Measurements from ENCODE around the gene MATN4. TPM values are rescaled to one million over a fixed set of nuclear protein-coding genes. Genes with fewer than 3 reads are reported as not detected.

MATN4 gene
- total RNA-seq, 5 donors from 2014 or later (not counting 1 experiment from before 2014, with no cell fraction given): not detected

- Histone ChIP-seq H3K27ac (ENCODE audit: low read length) (no peak overlapping the region), H3K36me3 (ENCODE audit: control insufficient read depth in 2 of 2, extremely low read depth in 1 of 2, insufficient read depth in 1 of 2, low read length in 1 of 2) (no peaks in the 10 kb centered on the region), H3K27me3 (replicated peaks in 1 of 2; ENCODE audit: control insufficient read depth in 2 of 2, extremely low read depth in 1 of 2, insufficient read depth in 2 of 2, low read length in 1 of 2) (peaks cover 2 to 7% of the 10 kb centered on the region in 2 experiments), H3K4me1 (ENCODE audit: control insufficient read depth in 1 of 2, extremely low read depth in 1 of 2, insufficient read depth in 2 of 2, low read length in 2 of 2) (no peaks in the 10 kb centered on the region), H3K4me3 (ENCODE audit: control insufficient read depth in 1 of 2, extremely low read depth in 1 of 2, low read length in 1 of 2) (no peak overlapping the region), H3K9me3 (no peaks in the 10 kb centered on the region)
- H3K9me3 Mint-ChIP-seq: no peaks in the 10 kb centered on the region
- ATAC-seq (replicated peaks in 1 of 4) (no peak), DNase-seq (no peak)
- H3K27ac Mint-ChIP-seq: no peak overlapping the region
- POLR2A ChIA-PET: no interaction called here
- peaks cover 54 to 62% of the 10 kb centered on the region in 2 donors for H3K27me3 Mint-ChIP-seq
- WGBS (ENCODE audit: insufficient coverage): no CpG with 5 or more reads among the region's 3 CpGs
- H3K4me1 Mint-ChIP-seq: no peaks in the 10 kb centered on the region
- H3K4me3 Mint-ChIP-seq: no peak overlapping the region
- H3K36me3 Mint-ChIP-seq: no peaks in the 10 kb centered on the region
- CTCF ChIA-PET: no interaction called here
Measured at GRCh38 chr20:45275338-45275737, 32.8 kb downstream of the MATN4 start.

GRCh38 chr20:45269754-45270270 lies 38.3 kb downstream of the MATN4 start:
- Mint-ChIP-seq H3K9me3 (no peaks in the 10 kb centered on the region), H3K4me1 (no peaks in the 10 kb centered on the region), H3K4me3 (no peak overlapping the region), H3K27ac (no peak overlapping the region), H3K27me3 (peaks cover 39 to 45% of the 10 kb centered on the region in 2 donors), H3K36me3 (no peaks in the 10 kb centered on the region)
- Histone ChIP-seq H3K27me3 (replicated peaks in 1 of 2; ENCODE audit: control insufficient read depth in 2 of 2, extremely low read depth in 1 of 2, insufficient read depth in 2 of 2, low read length in 1 of 2) (peaks cover 2 to 7% of the 10 kb centered on the region in 2 experiments), H3K36me3 (ENCODE audit: control insufficient read depth in 2 of 2, extremely low read depth in 1 of 2, insufficient read depth in 1 of 2, low read length in 1 of 2) (no peaks in the 10 kb centered on the region), H3K27ac (ENCODE audit: low read length) (no peak overlapping the region), H3K4me1 (ENCODE audit: control insufficient read depth in 1 of 2, extremely low read depth in 1 of 2, insufficient read depth in 2 of 2, low read length in 2 of 2) (no peaks in the 10 kb centered on the region), H3K9me3 (no peaks in the 10 kb centered on the region), H3K4me3 (ENCODE audit: control insufficient read depth in 1 of 2, extremely low read depth in 1 of 2, low read length in 1 of 2) (no peak overlapping the region)
- ChIA-PET POLR2A (no interaction called here), CTCF (no interaction called here)
- no CpG with 5 or more reads among the region's 4 CpGs for WGBS (ENCODE audit: insufficient coverage)
- DNase-seq (no peak), ATAC-seq (replicated peaks in 1 of 4) (no peak)

- H3K36me3 Mint-ChIP-seq: no peaks in the 10 kb centered on the region
- Histone ChIP-seq H3K27me3 (replicated peaks in 1 of 2; ENCODE audit: control insufficient read depth in 2 of 2, extremely low read depth in 1 of 2, insufficient read depth in 2 of 2, low read length in 1 of 2) (peaks cover 2 to 7% of the 10 kb centered on the region in 2 experiments), H3K9me3 (no peaks in the 10 kb centered on the region), H3K4me3 (ENCODE audit: control insufficient read depth in 1 of 2, extremely low read depth in 1 of 2, low read length in 1 of 2) (no peak overlapping the region), H3K4me1 (ENCODE audit: control insufficient read depth in 1 of 2, extremely low read depth in 1 of 2, insufficient read depth in 2 of 2, low read length in 2 of 2) (no peaks in the 10 kb centered on the region), H3K27ac (ENCODE audit: low read length) (no peak overlapping the region), H3K36me3 (ENCODE audit: control insufficient read depth in 2 of 2, extremely low read depth in 1 of 2, insufficient read depth in 1 of 2, low read length in 1 of 2) (no peaks in the 10 kb centered on the region)
- H3K27me3 Mint-ChIP-seq: peaks cover 34 to 40% of the 10 kb centered on the region in 2 donors
- ATAC-seq (replicated peaks in 1 of 4) (no peak), DNase-seq (no peak)
- no peak overlapping the region for H3K4me3 Mint-ChIP-seq
- WGBS (ENCODE audit: insufficient coverage): 64% methylated on average over 2 of the region's 3 CpGs
- H3K27ac Mint-ChIP-seq: no peak overlapping the region
- H3K4me1 Mint-ChIP-seq: no peaks in the 10 kb centered on the region
- no peaks in the 10 kb centered on the region for H3K9me3 Mint-ChIP-seq
- ChIA-PET POLR2A (no interaction called here), CTCF (no interaction called here)
Measured at GRCh38 chr20:45269056-45269455, 39.0 kb downstream of the MATN4 start.

- ChIA-PET POLR2A (no interaction called here), CTCF (no interaction called here)
- no peak overlapping the region for H3K4me3 Mint-ChIP-seq
- H3K9me3 Mint-ChIP-seq: no peaks in the 10 kb centered on the region
- no peaks in the 10 kb centered on the region for H3K4me1 Mint-ChIP-seq
- H3K27ac ChIP-seq (ENCODE audit: low read length): no peak overlapping the region
- H3K36me3 ChIP-seq (ENCODE audit: control insufficient read depth in 2 of 2, extremely low read depth in 1 of 2, insufficient read depth in 1 of 2, low read length in 1 of 2): no peaks in the 10 kb centered on the region
- peaks cover 31 to 38% of the 10 kb centered on the region in 2 donors for H3K27me3 Mint-ChIP-seq
- no peaks in the 10 kb centered on the region for H3K4me1 ChIP-seq (ENCODE audit: control insufficient read depth in 1 of 2, extremely low read depth in 1 of 2, insufficient read depth in 2 of 2, low read length in 2 of 2)
- H3K9me3 ChIP-seq: no peaks in the 10 kb centered on the region
- ATAC-seq (replicated peaks in 1 of 4): no peak
- WGBS (ENCODE audit: insufficient coverage): no CpG with 5 or more reads among the region's 3 CpGs
- H3K4me3 ChIP-seq (ENCODE audit: control insufficient read depth in 1 of 2, extremely low read depth in 1 of 2, low read length in 1 of 2): no peak overlapping the region
- no peak overlapping the region for H3K27ac Mint-ChIP-seq
- H3K36me3 Mint-ChIP-seq: no peaks in the 10 kb centered on the region
- H3K27me3 ChIP-seq (replicated peaks in 1 of 2; ENCODE audit: control insufficient read depth in 2 of 2, extremely low read depth in 1 of 2, insufficient read depth in 2 of 2, low read length in 1 of 2): peaks cover 2 to 6% of the 10 kb centered on the region in 2 experiments
- no peak for DNase-seq
Measured at GRCh38 chr20:45268531-45268930, 39.6 kb downstream of the MATN4 start.

- no peak for ATAC-seq (replicated peaks in 1 of 4)
- Mint-ChIP-seq H3K27ac (no peak overlapping the region), H3K27me3 (peaks cover 29 to 37% of the 10 kb centered on the region in 2 donors), H3K4me3 (no peak overlapping the region), H3K36me3 (no peaks in the 10 kb centered on the region), H3K4me1 (no peaks in the 10 kb centered on the region), H3K9me3 (no peaks in the 10 kb centered on the region)
- H3K4me1 ChIP-seq (ENCODE audit: control insufficient read depth in 1 of 2, extremely low read depth in 1 of 2, insufficient read depth in 2 of 2, low read length in 2 of 2): no peaks in the 10 kb centered on the region
- no peaks in the 10 kb centered on the region for H3K9me3 ChIP-seq
- ChIA-PET POLR2A (no interaction called here), CTCF (no interaction called here)
- DNase-seq: no peak
- no peak overlapping the region for H3K4me3 ChIP-seq (ENCODE audit: control insufficient read depth in 1 of 2, extremely low read depth in 1 of 2, low read length in 1 of 2)
- H3K36me3 ChIP-seq (ENCODE audit: control insufficient read depth in 2 of 2, extremely low read depth in 1 of 2, insufficient read depth in 1 of 2, low read length in 1 of 2): no peaks in the 10 kb centered on the region
- peaks cover 0 to 4% of the 10 kb centered on the region in 2 experiments for H3K27me3 ChIP-seq (replicated peaks in 1 of 2; ENCODE audit: control insufficient read depth in 2 of 2, extremely low read depth in 1 of 2, insufficient read depth in 2 of 2, low read length in 1 of 2)
- no peak overlapping the region for H3K27ac ChIP-seq (ENCODE audit: low read length)
Measured at GRCh38 chr20:45266977-45267376, 41.1 kb downstream of the MATN4 start.

DNA sequence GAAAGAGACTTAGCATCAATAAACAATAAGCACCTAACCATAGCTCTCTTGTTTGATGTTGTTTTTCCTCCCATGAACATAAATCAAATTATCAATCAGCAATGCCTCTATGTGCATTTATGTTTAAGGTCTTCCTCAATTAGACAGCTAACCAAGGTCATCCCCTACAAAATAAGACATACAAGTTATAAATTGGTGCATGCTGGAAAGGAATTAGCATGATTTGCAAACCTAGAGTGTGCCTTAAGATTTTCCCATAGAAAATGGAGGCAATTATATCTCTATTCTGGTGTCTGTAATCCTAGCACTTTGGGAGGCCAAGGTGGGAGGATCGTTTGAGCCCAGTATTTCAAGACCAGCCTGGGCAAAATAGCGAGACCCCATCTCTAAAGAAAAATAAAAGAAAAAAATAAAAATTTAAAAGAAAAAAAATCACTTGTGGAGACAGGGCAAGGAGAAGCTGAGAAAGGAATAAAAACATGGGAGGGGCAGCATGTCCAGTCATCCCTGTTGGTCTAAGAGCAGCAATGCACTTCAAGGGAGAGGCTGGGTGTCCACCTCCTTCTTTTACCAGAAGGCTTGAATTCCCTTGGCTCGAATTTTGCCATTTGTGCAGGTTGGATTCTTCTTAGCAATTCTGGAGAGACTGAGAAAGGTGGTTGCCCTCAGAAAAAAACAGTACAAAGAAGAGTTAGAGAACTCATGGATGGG lies 44.4 kb downstream of the MATN4 start:
- CTCF ChIA-PET: no interaction called here
- Histone ChIP-seq H3K4me1 (ENCODE audit: control insufficient read depth in 1 of 2, extremely low read depth in 1 of 2, insufficient read depth in 2 of 2, low read length in 2 of 2) (no peaks in the 10 kb centered on the region), H3K27ac (ENCODE audit: low read length) (no peak overlapping the region), H3K4me3 (ENCODE audit: control insufficient read depth in 1 of 2, extremely low read depth in 1 of 2, low read length in 1 of 2) (no peak overlapping the region), H3K27me3 (replicated peaks in 1 of 2; ENCODE audit: control insufficient read depth in 2 of 2, extremely low read depth in 1 of 2, insufficient read depth in 2 of 2, low read length in 1 of 2) (peaks cover 0 to 3% of the 10 kb centered on the region in 2 experiments), H3K9me3 (no peaks in the 10 kb centered on the region), H3K36me3 (ENCODE audit: control insufficient read depth in 2 of 2, extremely low read depth in 1 of 2, insufficient read depth in 1 of 2, low read length in 1 of 2) (no peaks in the 10 kb centered on the region)
- no peak overlapping the region for H3K27ac Mint-ChIP-seq
- WGBS (ENCODE audit: insufficient coverage): no CpG with 5 or more reads among the region's 3 CpGs
- no peak overlapping the region for H3K4me3 Mint-ChIP-seq
- H3K27me3 Mint-ChIP-seq: peaks cover 16 to 31% of the 10 kb centered on the region in 2 donors
- ATAC-seq (replicated peaks in 1 of 4) (no peak), DNase-seq (no peak)
- H3K36me3 Mint-ChIP-seq: no peaks in the 10 kb centered on the region
- no peaks in the 10 kb centered on the region for H3K9me3 Mint-ChIP-seq
- POLR2A ChIA-PET: no interaction called here
- no peaks in the 10 kb centered on the region for H3K4me1 Mint-ChIP-seq

Measured in T-cell (primary cell).